Spleen (tissue), 11 donors: Measurements from ENCODE around the gene NUAK2. TPM values are rescaled to one million over a fixed set of nuclear protein-coding genes. Genes with fewer than 3 reads are reported as not detected.
A peak's percentile ranks its signal among the peaks of the same experiment; 100 is the strongest.

Experiments
- DNase-seq: peaks from one replicate; pipeline ENCODE4 v3.0.0-alpha.2; 2020
- H3K27ac ChIP-seq, 8 donors: fragments of 200-600 bp; sonication (generic) in 7 of 8; 1 replicate in 4 of 8; 2 replicates in 4 of 8; pipeline versions ENCODE4 v1.5.0 to v1.8.0; 2016 to 2021; ENCODE audit warnings: inconsistent platforms in 4 of 8, mild to moderate bottlenecking in 4 of 8, moderate library complexity in 1 of 8
- H3K27me3 ChIP-seq, 7 donors: fragments of 200-600 bp; sonication (generic) in 6 of 7; replicated peaks in 1 of 7; 1 replicate in 4 of 7; 2 replicates in 3 of 7; pipeline versions ENCODE4 v1.5.0 to v1.8.0; 2016 to 2021; ENCODE audit warnings: inconsistent platforms in 3 of 7, mild to moderate bottlenecking in 1 of 7
- H3K36me3 ChIP-seq, 6 donors: fragments of 200-600 bp; sonication (generic) in 5 of 6; 1 replicate in 4 of 6; 2 replicates in 2 of 6; pipeline versions ENCODE4 v1.5.0 to v1.8.0; 2016 to 2021; ENCODE audit warnings: inconsistent platforms in 2 of 6
- H3K4me1 ChIP-seq, 6 donors: fragments of 200-600 bp; sonication (generic) in 5 of 6; 1 replicate in 3 of 6; 2 replicates in 3 of 6; pipeline versions ENCODE4 v1.5.0 to v1.8.0; 2016 to 2021; ENCODE audit warnings: inconsistent platforms in 3 of 6
- H3K4me3 ChIP-seq, 8 donors: fragments of 200-600 bp; sonication (generic) in 7 of 8; 1 replicate in 4 of 8; 2 replicates in 4 of 8; pipeline versions ENCODE4 v1.5.0 to v1.8.0; 2016 to 2021; ENCODE audit warnings: inconsistent platforms in 4 of 8, mild to moderate bottlenecking in 4 of 8, moderate library complexity in 2 of 8
- H3K9me3 ChIP-seq, 8 donors: fragments of 200-600 bp; sonication (generic) in 7 of 8; 1 replicate in 4 of 8; 2 replicates in 4 of 8; pipeline versions ENCODE4 v1.5.0 to v1.8.0; 2016 to 2021; ENCODE audit warnings: inconsistent platforms in 4 of 8
- CTCF ChIP-seq, 11 experiments: fragments of 200-600 bp in 7 of 11; fragments of 450-650 bp in 4 of 11; sonication (generic) in 4 of 11; IDR thresholded peaks in 8 of 11; conservative IDR thresholded peaks in 3 of 11; 1 replicate in 7 of 11; 2 replicates in 4 of 11; pipeline versions ENCODE4 v1.4.0 to v1.8.0; 2016 to 2021; ENCODE audit warnings: antibody characterized with exemption in 11 of 11, inconsistent platforms in 4 of 11, mild to moderate bottlenecking in 1 of 11
- POLR2A ChIP-seq, 3 donors: fragments of 450-650 bp; IDR thresholded peaks; one replicate each; pipeline ENCODE4 v1.5.1; 2017; ENCODE audit warnings: antibody characterized with exemption in 3 of 3, mild to moderate bottlenecking in 1 of 3
- POLR2AphosphoS5 ChIP-seq, 3 donors: sonication (generic); formaldehyde crosslinking; IDR thresholded peaks; one replicate each; pipeline ENCODE4 v1.5.1; 2017; ENCODE audit warnings: antibody characterized with exemption in 3 of 3
- WGBS, 5 donors: extraction: QIAGEN DNeasy Blood & Tissue Kit in 3 of 5; methylation state at CpG; one replicate each; pipeline versions ENCODE4 v1.1.5 to v1.1.7; 2013 to 2018; 5-methylcytosine and 5-hydroxymethylcytosine counted together
- intact Hi-C: fragments of 100-400 bp; cut with DNase I; formaldehyde crosslinking; loops from one replicate; pipeline ENCODE4 v1.15.0; 2023; ENCODE audit warnings: low total_unique reads
- polyA plus RNA-seq, 3 donors: library from polyadenylated mRNA; stranded (reverse); fragments of 200-250 nt; gene quantifications; one replicate each; pipeline ENCODE4 v1.2.1, GENCODE V29; 2013
- total RNA-seq, 7 donors: library from RNA; depleted of rRNA in 3 of 7; stranded (reverse); fragments of >200 nt in 3 of 7; fragmentation: NEBNext Ultra II Directional in 4 of 7; extraction: Animal tissue kit (Norgen Biotek cat#: 25700) in 4 of 7; gene quantifications; one replicate each; pipeline versions ENCODE4 v1.1.0 to v1.2.1, GENCODE V29; 2016 to 2021
- donor health status: healthy with polysubstance abuse.
- donor health status: DM: no; HTN: no; CAD: no; lungs with moderate emphysema.
- donor health status: DM: no; HTN: no; CAD: no.
- donor health status: Bipolar disorder and iron deficiency.
- donor health status: healthy.
- donor health status: DM: no; HTN: no; CAD: no.
- donor health status: DM: yes; HTN: yes; CAD: no.

Gene NUAK2
- total and polyA plus RNA-seq, 10 donors: 5.7 to 32.7 (median 19.1) TPM

GRCh38 chr1:205335692-205336091 lies 14.1 kb upstream of the NUAK2 start:
- DNase-seq: peak; percentile 94
- H3K36me3 ChIP-seq: no peaks in the 10 kb centered on the region
- peaks cover 0 to 5% (median 0%) of the 10 kb centered on the region in 6 donors for H3K4me1 ChIP-seq
- intact Hi-C loops: no loop called here
- H3K4me3 ChIP-seq: no peak overlapping the region
- H3K27ac ChIP-seq: no peak overlapping the region
- 4 to 14% (median 8%) methylated on average over 4 of the region's 4 CpGs for WGBS, 5 donors
- H3K27me3 ChIP-seq: no peaks in the 10 kb centered on the region
- no peaks in the 10 kb centered on the region for H3K9me3 ChIP-seq
- TF ChIP-seq CTCF (IDR thresholded peaks at IDR 0.05 in 8 of 11, conservative IDR thresholded peaks at IDR 0.05 in 3 of 11) (peak; percentile 74 to 96 (median 93)), POLR2A (IDR thresholded peaks at IDR 0.05) (no peak), POLR2AphosphoS5 (IDR thresholded peaks at IDR 0.05) (peak in 1 of 3 donors; percentile 24)

GRCh38 chr1:205332015-205332791 lies 10.7 kb upstream of the NUAK2 start:
- no peak for TF ChIP-seq CTCF (IDR thresholded peaks at IDR 0.05 in 8 of 11, conservative IDR thresholded peaks at IDR 0.05 in 3 of 11)
- no peak for TF ChIP-seq POLR2AphosphoS5 (IDR thresholded peaks at IDR 0.05)
- WGBS, 5 donors: 86 to 92% (median 88%) methylated on average over 11 of the region's 11 CpGs
- no peaks in the 10 kb centered on the region for H3K9me3 ChIP-seq
- H3K4me3 ChIP-seq: no peak overlapping the region
- peaks cover 0 to 5% (median 0%) of the 10 kb centered on the region in 6 donors for H3K4me1 ChIP-seq
- no peaks in the 10 kb centered on the region for H3K36me3 ChIP-seq
- no peak for DNase-seq
- no peak overlapping the region for H3K27ac ChIP-seq
- peaks cover 0 to 6% (median 0%) of the 10 kb centered on the region in 7 donors for H3K27me3 ChIP-seq
- intact Hi-C loops: no loop called here

GRCh38 chr1:205330150-205330549 lies 8.6 kb upstream of the NUAK2 start:
- Histone ChIP-seq H3K27me3 (peaks cover 0 to 12% (median 0%) of the 10 kb centered on the region in 7 donors), H3K4me3 (no peak overlapping the region), H3K4me1 (peaks cover 3 to 8% (median 6%) of the 10 kb centered on the region in 6 donors), H3K27ac (no peak overlapping the region), H3K9me3 (no peaks in the 10 kb centered on the region), H3K36me3 (no peaks in the 10 kb centered on the region)
- TF ChIP-seq POLR2A (IDR thresholded peaks at IDR 0.05) (no peak), POLR2AphosphoS5 (IDR thresholded peaks at IDR 0.05) (no peak), CTCF (IDR thresholded peaks at IDR 0.05 in 8 of 11, conservative IDR thresholded peaks at IDR 0.05 in 3 of 11) (no peak)
- intact Hi-C loops: no loop called here
- no peak for DNase-seq
- 63 to 79% (median 71%) methylated on average over 2 of the region's 2 CpGs for WGBS, 5 donors

- WGBS, 5 donors: 77 to 93% (median 80%) methylated on average over 3 to 5 of the region's 5 CpGs
- intact Hi-C loops: no loop called here
- TF ChIP-seq POLR2A (IDR thresholded peaks at IDR 0.05): no peak
- no peak for TF ChIP-seq CTCF (IDR thresholded peaks at IDR 0.05 in 8 of 11, conservative IDR thresholded peaks at IDR 0.05 in 3 of 11)
- TF ChIP-seq POLR2AphosphoS5 (IDR thresholded peaks at IDR 0.05): no peak
- no peak overlapping the region for H3K27ac ChIP-seq
- H3K27me3 ChIP-seq: peaks cover 0 to 12% (median 0%) of the 10 kb centered on the region in 7 donors
- no peaks in the 10 kb centered on the region for H3K9me3 ChIP-seq
- H3K4me3 ChIP-seq: no peak overlapping the region
- H3K36me3 ChIP-seq: no peaks in the 10 kb centered on the region
- peaks cover 6 to 13% (median 10%) of the 10 kb centered on the region in 6 donors for H3K4me1 ChIP-seq
- DNase-seq: no peak
These were observed 8.2 kb upstream of the NUAK2 start for GRCh38 chr1:205329719-205330118.
